Ishikawa (cell line): ENCODE results near the gene GHSR.

Source experiments
- EGR1 ChIP-seq: IDR thresholded peaks from 2 replicates; pipeline ENCODE4 v1.6.1; 2012
- EP300 ChIP-seq: IDR thresholded peaks from 2 replicates; pipeline ENCODE4 v1.6.1; 2012; ENCODE audit warnings: borderline replicate concordance
- FOXM1 ChIP-seq: IDR thresholded peaks from 2 replicates; pipeline ENCODE4 v1.6.1; 2012; ENCODE audit warnings: low read depth, borderline replicate concordance
- NFIC ChIP-seq: IDR thresholded peaks from 2 replicates; pipeline ENCODE4 v1.6.1; 2012
- RAD21 ChIP-seq: IDR thresholded peaks from 2 replicates; pipeline ENCODE4 v1.6.1; 2012; ENCODE audit warnings: low read depth
- REST ChIP-seq: IDR thresholded peaks from 2 replicates; pipeline ENCODE4 v1.6.1; 2012; ENCODE audit warnings: low read depth, mild to moderate bottlenecking
- TAF1 ChIP-seq: IDR thresholded peaks from 2 replicates; pipeline ENCODE4 v1.6.1; 2012; ENCODE audit warnings: low read depth, mild to moderate bottlenecking
- TCF12 ChIP-seq: IDR thresholded peaks from 2 replicates; pipeline ENCODE4 v1.6.1; 2012; ENCODE audit warnings: low read depth
- TEAD4 ChIP-seq: IDR thresholded peaks from 2 replicates; pipeline ENCODE4 v1.6.1; 2012
- YY1 ChIP-seq: IDR thresholded peaks from 2 replicates; pipeline ENCODE4 v1.6.1; 2012; ENCODE audit warnings: low read depth
- TF ChIP-seq, protein P1 (sequence below): IDR thresholded peaks from 2 replicates; pipeline ENCODE4 v1.6.1; 2012
- TF ChIP-seq, protein P2 (sequence below): IDR thresholded peaks from 2 replicates; pipeline ENCODE4 v1.6.1; 2012

- no peak for TF ChIP-seq TAF1
- TF ChIP-seq, protein P1, sequence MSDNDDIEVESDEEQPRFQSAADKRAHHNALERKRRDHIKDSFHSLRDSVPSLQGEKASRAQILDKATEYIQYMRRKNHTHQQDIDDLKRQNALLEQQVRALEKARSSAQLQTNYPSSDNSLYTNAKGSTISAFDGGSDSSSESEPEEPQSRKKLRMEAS: no peak
- no peak for TF ChIP-seq NFIC
- TF ChIP-seq YY1: no peak
- TF ChIP-seq EGR1: no peak
- no peak for TF ChIP-seq REST
- TF ChIP-seq, protein P2, sequence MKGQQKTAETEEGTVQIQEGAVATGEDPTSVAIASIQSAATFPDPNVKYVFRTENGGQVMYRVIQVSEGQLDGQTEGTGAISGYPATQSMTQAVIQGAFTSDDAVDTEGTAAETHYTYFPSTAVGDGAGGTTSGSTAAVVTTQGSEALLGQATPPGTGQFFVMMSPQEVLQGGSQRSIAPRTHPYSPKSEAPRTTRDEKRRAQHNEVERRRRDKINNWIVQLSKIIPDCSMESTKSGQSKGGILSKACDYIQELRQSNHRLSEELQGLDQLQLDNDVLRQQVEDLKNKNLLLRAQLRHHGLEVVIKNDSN: no peak
- no peak for TF ChIP-seq RAD21
- TF ChIP-seq TCF12: no peak
- TF ChIP-seq FOXM1: no peak
- TF ChIP-seq EP300: no peak
- TF ChIP-seq TEAD4: no peak
Measured at GRCh38 chr3:172446198-172446597, 2.1 kb downstream of the GHSR start.
